Fibroblast of the aortic adventitia (primary cell): ENCODE data around the gene CRHR2. TPM values are rescaled to one million over a fixed set of nuclear protein-coding genes. Genes with fewer than 3 reads are reported as not detected.
"Not testable (repeated sequence)": the region's sequence is repeated elsewhere in the genome, so short reads cannot be mapped to it uniquely, and the experiment has no call there.

Source experiments
- DNase-seq: peaks from one replicate; pipeline ENCODE4 v3.0.0-alpha.2; 2010; ENCODE audit warnings: low read depth
- H3K4me3 ChIP-seq: 2 replicates; pipeline ENCODE4 v1.5.1; 2011; ENCODE audit warnings: low read depth, mild to moderate bottlenecking, control low read depth, low read length, moderate library complexity
- CTCF ChIP-seq: IDR thresholded peaks from 2 replicates; pipeline ENCODE4 v1.5.1; 2011; ENCODE audit warnings: mild to moderate bottlenecking, low read length, control low read depth, inconsistent platforms; ENCODE audit not compliant: insufficient read depth
- total RNA-seq: library from RNA; depleted of rRNA; stranded (reverse); fragments of >200 nt; gene quantifications from 2 replicates; pipeline ENCODE4 v1.2.3, GENCODE V29; 2012; ENCODE audit warnings: low replicate concordance

Gene CRHR2
- total RNA-seq, 1 donor = not detected

- no peak for TF ChIP-seq CTCF
- no peak overlapping the region for H3K4me3 ChIP-seq
- DNase-seq = no peak
Observed at GRCh38 chr7:30644286-30644955, 37.8 kb downstream of the CRHR2 start.

DNA sequence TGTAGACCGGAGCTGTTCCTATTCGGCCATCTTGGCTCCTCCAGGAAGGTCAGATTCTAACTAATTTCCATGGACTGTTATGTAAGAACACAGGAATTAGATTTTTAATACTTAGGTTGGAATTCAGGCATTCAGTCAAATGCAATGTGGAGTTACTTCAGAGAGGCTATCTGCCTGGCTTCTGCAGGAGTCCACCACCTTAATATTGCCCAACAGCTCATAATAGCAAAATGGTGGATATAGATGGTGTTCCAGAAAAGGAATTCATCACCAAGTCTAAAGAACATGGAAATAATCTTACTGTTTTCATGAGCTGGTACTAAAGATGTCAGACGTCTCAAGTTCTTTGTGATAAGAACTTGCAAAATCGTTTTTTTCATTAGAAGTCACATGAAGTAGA, 39.5 kb downstream of the CRHR2 start:
- no peak for TF ChIP-seq CTCF
- H3K4me3 ChIP-seq = no peak overlapping the region
- DNase-seq = no peak

DNA sequence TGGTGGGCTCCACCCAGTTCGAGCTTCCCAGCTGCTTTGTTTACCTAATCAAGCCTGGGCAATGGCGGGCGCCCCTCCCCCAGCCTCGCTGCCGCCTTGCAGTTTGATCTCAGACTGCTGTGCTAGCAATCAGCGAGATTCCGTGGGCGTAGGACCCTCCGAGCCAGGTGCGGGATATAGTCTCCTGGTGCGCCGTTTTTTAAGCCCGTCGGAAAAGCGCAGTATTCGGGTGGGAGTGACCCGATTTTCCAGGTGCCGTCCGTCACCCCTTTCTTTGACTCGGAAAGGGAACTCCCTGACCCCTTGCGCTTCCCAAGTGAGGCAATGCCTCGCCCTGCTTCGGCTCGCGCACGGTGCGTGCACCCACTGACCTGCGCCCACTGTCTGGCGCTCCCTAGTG, 39.9 kb downstream of the CRHR2 start:
- not testable (repeated sequence) for H3K4me3 ChIP-seq, DNase-seq

DNA sequence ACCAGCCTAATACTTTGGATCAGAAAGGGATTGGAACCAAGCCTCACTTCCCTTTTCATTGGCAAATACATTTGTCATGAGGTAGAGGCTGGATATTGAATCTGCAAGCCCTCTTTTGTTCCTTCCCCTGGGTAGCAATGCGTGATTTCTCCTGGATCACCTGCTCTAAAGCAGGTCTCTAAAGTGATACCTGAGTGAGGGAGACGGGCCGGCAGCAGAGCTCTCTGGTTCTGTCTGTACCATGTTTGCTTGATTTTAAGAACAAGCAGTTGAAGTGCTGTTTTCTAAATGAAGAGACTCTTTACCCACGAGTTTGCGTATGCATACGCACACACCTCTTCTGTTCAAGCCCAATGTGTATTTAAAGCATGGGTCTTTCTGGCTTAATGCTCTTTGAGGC, 46.5 kb downstream of the CRHR2 start:
- no peak for DNase-seq
- TF ChIP-seq CTCF = no peak
- H3K4me3 ChIP-seq = no peak overlapping the region

- DNase-seq = no peak
- no peak for TF ChIP-seq CTCF
- no peak overlapping the region for H3K4me3 ChIP-seq
Observed at GRCh38 chr7:30634634-30635201, 47.5 kb downstream of the CRHR2 start.

GRCh38 chr7:30634193-30634626, 48.0 kb downstream of the CRHR2 start:
- H3K4me3 ChIP-seq = no peak overlapping the region
- no peak for TF ChIP-seq CTCF
- DNase-seq = no peak

DNA sequence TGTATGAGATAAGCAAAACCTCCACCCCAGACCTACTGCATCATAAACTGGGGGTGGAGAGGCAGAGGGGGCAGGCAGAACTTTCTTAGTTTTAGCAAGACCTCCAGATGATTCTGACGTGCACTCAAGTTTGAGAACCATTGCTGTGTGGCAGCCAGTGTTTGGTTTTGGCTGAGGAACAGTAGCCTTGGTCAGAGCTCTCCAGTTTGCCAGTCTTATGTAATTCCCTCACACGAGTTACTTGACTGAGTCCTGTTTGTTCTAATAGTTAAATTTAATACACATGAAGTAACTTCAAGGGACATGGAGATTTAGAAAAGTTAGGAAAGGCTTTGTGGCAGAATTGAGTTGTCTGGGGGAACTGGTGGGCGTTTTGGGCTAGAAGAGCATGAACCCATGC, 49.0 kb downstream of the CRHR2 start:
- TF ChIP-seq CTCF = no peak
- DNase-seq = no peak
- H3K4me3 ChIP-seq = no peak overlapping the region
